Measurements from ENCODE around the gene PODXL.

DNA sequence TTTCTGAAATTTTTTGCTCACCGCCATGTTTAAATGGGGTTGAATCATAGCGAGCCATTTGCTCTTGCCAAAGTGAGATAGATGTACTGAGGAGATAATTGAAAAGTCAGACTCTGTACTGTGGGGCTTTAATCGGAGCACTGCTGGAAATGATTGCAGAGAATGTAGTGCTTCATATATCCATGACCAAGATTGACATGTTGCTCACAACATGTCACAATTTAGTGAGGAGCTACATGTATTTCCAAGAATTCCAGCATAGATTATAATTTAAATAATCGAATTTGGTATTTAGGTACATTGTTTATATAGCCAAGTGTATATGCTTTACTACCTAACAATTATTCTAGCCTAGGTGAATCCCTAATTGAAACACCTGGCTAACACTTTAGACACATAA, 66.5 kb downstream of the PODXL start:
- TF ChIP-seq, protein P1, sequence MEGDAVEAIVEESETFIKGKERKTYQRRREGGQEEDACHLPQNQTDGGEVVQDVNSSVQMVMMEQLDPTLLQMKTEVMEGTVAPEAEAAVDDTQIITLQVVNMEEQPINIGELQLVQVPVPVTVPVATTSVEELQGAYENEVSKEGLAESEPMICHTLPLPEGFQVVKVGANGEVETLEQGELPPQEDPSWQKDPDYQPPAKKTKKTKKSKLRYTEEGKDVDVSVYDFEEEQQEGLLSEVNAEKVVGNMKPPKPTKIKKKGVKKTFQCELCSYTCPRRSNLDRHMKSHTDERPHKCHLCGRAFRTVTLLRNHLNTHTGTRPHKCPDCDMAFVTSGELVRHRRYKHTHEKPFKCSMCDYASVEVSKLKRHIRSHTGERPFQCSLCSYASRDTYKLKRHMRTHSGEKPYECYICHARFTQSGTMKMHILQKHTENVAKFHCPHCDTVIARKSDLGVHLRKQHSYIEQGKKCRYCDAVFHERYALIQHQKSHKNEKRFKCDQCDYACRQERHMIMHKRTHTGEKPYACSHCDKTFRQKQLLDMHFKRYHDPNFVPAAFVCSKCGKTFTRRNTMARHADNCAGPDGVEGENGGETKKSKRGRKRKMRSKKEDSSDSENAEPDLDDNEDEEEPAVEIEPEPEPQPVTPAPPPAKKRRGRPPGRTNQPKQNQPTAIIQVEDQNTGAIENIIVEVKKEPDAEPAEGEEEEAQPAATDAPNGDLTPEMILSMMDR (IDR thresholded peaks at IDR 0.05) = no peak
- TF ChIP-seq POLR2A (IDR thresholded peaks at IDR 0.05) = no peak

Measured in gastroesophageal sphincter (tissue), 3 donors.